ENCODE measurements around the gene FLVCR2.
A peak's percentile ranks its signal among the peaks of the same experiment; 100 is the strongest.

FLVCR2 gene, protein sequence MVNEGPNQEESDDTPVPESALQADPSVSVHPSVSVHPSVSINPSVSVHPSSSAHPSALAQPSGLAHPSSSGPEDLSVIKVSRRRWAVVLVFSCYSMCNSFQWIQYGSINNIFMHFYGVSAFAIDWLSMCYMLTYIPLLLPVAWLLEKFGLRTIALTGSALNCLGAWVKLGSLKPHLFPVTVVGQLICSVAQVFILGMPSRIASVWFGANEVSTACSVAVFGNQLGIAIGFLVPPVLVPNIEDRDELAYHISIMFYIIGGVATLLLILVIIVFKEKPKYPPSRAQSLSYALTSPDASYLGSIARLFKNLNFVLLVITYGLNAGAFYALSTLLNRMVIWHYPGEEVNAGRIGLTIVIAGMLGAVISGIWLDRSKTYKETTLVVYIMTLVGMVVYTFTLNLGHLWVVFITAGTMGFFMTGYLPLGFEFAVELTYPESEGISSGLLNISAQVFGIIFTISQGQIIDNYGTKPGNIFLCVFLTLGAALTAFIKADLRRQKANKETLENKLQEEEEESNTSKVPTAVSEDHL

DNA sequence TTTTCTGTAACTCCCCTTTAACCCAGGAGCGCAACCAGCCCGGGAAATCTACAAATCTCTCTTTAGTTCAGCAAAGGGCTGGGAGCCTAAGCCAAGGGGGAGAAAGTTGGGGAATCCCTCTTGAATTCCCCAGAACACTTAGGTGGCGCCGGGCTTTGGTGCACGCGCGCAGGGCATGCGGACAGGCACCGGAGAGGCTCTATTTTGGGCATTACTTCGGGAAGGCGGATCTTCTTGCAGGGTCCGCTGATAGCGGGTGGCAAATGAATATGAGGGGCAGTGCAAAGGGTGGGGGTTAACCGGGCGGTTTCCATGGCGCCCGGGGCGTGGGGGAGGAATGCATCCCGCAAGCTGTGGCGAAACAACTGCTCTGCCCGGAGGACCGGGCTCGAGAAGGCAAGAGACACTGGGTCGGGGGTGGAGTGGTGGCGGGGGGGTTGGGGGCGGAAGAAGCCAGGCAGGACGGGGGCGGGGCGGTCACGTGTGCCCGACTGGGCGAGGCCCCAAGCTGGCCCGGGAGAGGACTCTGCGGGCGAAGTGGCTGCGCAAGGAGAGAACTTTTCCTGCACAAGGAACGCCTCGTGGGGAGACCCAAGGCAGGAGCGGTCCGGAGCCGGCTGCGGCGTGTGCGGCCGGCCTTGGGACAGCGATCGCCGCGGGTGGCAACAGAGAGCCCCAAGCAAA is at the start of gene FLVCR2:
Gene FLVCR2 (plus strand): TSS at position 519 of the 684 bp plus-strand sequence. CDS start 353 bp downstream, outside the sequence.
- peak within 1 kb of the TSS; percentile 60 for H3K4me3 ChIP-seq (ENCODE audit: low read depth, low read length)
- H3K9ac ChIP-seq: peak within 1 kb of the TSS; percentile 16
- peaks cover 8% of the 10 kb centered on the region for H3K79me2 ChIP-seq
- H3K4me2 ChIP-seq (ENCODE audit: low read length): peak within 1 kb of the TSS; percentile 87
- no peaks in the 10 kb centered on the region for H3K9me3 ChIP-seq (ENCODE audit: control insufficient read depth, low read length)
- H3K36me3 ChIP-seq (ENCODE audit: control insufficient read depth, insufficient read depth, low read length): no peaks in the 10 kb centered on the region
- H3K27ac ChIP-seq: peak within 1 kb of the TSS; percentile 93
- TF ChIP-seq, protein P1, sequence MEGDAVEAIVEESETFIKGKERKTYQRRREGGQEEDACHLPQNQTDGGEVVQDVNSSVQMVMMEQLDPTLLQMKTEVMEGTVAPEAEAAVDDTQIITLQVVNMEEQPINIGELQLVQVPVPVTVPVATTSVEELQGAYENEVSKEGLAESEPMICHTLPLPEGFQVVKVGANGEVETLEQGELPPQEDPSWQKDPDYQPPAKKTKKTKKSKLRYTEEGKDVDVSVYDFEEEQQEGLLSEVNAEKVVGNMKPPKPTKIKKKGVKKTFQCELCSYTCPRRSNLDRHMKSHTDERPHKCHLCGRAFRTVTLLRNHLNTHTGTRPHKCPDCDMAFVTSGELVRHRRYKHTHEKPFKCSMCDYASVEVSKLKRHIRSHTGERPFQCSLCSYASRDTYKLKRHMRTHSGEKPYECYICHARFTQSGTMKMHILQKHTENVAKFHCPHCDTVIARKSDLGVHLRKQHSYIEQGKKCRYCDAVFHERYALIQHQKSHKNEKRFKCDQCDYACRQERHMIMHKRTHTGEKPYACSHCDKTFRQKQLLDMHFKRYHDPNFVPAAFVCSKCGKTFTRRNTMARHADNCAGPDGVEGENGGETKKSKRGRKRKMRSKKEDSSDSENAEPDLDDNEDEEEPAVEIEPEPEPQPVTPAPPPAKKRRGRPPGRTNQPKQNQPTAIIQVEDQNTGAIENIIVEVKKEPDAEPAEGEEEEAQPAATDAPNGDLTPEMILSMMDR (IDR thresholded peaks at IDR 0.05): no peak
- peak within 1 kb of the TSS; percentile 97 for H2AFZ ChIP-seq
- no peaks in the 10 kb centered on the region for H3K27me3 ChIP-seq (ENCODE audit: control insufficient read depth, insufficient read depth, low read length)
- H3K4me1 ChIP-seq: peaks cover 8% of the 10 kb centered on the region

DNA sequence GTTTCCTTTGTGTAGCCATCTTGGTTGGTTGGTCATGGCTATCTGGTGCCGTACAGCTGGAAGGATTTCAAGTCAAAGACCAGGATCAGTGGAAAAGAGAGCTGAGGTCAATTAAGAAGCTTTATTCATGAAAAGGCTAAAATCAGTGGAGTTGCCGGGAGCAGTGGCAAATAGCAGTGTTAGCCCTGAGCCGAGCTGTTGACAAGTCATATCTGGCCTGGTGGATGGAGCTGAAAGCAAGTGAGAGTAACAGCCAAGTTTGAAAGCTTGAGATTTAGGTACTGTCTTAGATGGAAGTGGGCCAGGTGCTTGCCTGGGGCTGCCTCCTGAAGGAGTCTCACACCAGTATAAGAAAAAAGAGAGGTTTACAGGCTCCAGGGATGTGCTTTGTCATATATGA is 47.2 kb upstream of the FLVCR2 start:
- Histone ChIP-seq H3K4me3 (ENCODE audit: low read depth, low read length) (no peak overlapping the region), H3K9ac (no peak overlapping the region), H3K27ac (no peak overlapping the region), H3K4me1 (peaks cover 15% of the 10 kb centered on the region), H2AFZ (peak overlapping the region; percentile 9), H3K79me2 (peaks cover 25% of the 10 kb centered on the region), H3K9me3 (ENCODE audit: control insufficient read depth, low read length) (no peaks in the 10 kb centered on the region), H3K36me3 (ENCODE audit: control insufficient read depth, insufficient read depth, low read length) (no peaks in the 10 kb centered on the region), H3K27me3 (ENCODE audit: control insufficient read depth, insufficient read depth, low read length) (no peaks in the 10 kb centered on the region), H3K4me2 (ENCODE audit: low read length) (no peak overlapping the region)
- TF ChIP-seq, protein P1 (IDR thresholded peaks at IDR 0.05): no peak

DNA sequence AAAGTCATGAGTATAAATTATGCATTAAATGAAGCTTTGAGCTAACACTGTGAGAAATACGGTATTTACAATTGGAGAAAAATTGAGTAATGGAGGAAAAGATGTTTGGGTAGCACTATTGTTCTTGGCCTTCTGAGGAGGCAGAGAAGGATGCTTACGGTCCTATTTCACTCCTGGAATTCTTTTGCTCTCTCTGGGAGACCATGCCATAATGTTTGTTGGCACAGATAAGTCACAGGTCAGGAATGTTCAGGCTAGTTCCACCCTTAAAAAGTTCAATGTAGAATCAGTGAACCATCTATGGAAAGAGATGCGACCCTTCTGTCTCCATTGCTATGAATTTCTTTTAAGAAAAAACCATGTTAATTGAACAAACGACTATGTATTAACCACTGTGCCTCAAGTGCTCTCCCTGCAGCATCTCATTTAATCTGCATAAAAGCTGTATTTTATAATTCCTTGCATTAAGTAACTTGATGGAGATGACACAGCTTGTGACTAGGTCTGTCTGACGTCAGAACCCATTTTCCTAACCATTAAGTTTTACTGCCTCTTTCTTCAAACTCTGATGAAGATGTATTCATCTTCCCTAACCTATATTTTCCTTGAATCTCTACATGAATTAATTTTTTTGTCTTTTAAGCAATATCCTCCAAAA is 46.6 kb upstream of the FLVCR2 start:
- Histone ChIP-seq H2AFZ (no peak overlapping the region), H3K4me3 (ENCODE audit: low read depth, low read length) (no peak overlapping the region), H3K27ac (no peak overlapping the region), H3K4me2 (ENCODE audit: low read length) (no peak overlapping the region), H3K9ac (no peak overlapping the region), H3K4me1 (peaks cover 14% of the 10 kb centered on the region), H3K79me2 (peaks cover 19% of the 10 kb centered on the region), H3K27me3 (ENCODE audit: control insufficient read depth, insufficient read depth, low read length) (no peaks in the 10 kb centered on the region), H3K9me3 (ENCODE audit: control insufficient read depth, low read length) (no peaks in the 10 kb centered on the region), H3K36me3 (ENCODE audit: control insufficient read depth, insufficient read depth, low read length) (no peaks in the 10 kb centered on the region)
- TF ChIP-seq, protein P1 (IDR thresholded peaks at IDR 0.05): no peak

DNA sequence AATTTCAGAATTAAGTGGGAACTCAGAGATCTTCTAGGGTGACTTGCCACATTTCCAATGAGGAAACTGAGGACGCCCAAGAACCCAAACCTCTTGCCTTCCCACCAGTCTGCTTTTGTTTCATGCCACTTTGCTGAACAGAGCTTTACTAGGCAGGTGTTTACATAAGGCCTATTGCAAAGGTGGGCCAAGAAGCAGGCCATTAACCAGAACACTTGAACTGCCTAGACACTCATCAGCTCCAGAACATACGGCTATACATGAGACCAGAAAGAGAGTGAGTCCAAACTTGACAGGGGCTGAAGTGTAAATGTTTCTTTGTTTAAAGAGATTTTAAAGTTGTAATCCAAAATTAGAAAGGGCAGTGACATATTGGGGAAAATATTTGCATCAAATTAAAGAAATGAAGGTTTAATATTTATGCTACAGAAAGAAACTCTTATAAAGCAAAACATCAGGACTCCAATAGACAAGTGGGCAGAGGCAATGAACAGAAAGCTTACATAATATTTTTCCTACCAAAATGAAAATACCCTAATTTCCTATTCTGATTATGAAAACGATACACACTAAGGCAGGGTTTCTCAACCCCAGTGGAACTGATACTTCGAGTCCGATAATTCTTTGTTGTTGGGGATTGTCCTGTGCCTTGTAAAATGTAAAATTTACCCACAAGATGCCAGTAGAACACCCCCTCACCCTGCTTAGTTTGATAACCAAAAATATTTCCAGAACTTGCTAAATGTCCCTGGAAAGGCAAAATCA is 44.4 kb upstream of the FLVCR2 start:
- Histone ChIP-seq H3K9ac (no peak overlapping the region), H3K4me1 (peaks cover 16% of the 10 kb centered on the region), H2AFZ (peak overlapping the region; percentile 24), H3K79me2 (peaks cover 9% of the 10 kb centered on the region), H3K4me2 (ENCODE audit: low read length) (no peak overlapping the region), H3K27ac (peak overlapping the region; percentile 85), H3K9me3 (ENCODE audit: control insufficient read depth, low read length) (no peaks in the 10 kb centered on the region), H3K27me3 (ENCODE audit: control insufficient read depth, insufficient read depth, low read length) (no peaks in the 10 kb centered on the region), H3K4me3 (ENCODE audit: low read depth, low read length) (no peak overlapping the region), H3K36me3 (ENCODE audit: control insufficient read depth, insufficient read depth, low read length) (no peaks in the 10 kb centered on the region)
- TF ChIP-seq, protein P1 (IDR thresholded peaks at IDR 0.05): no peak

All from parathyroid adenoma (tissue), 2 donors.